DMS79 (cell line): ENCODE results near the gene SENP1.

ENCODE experiments used
- DNase-seq: peaks from one replicate; lab custom pipeline; 2025; lab: John Stamatoyannopoulos, UW

The SENP1 gene

GRCh38 chr12:48036818-48037217 lies 69.1 kb downstream of the SENP1 start:
- no peak for DNase-seq

- DNase-seq: no peak
Measured at GRCh38 chr12:48034835-48035805, 70.8 kb downstream of the SENP1 start.

GRCh38 chr12:48033451-48033850 lies 72.4 kb downstream of the SENP1 start:
- no peak for DNase-seq

GRCh38 chr12:48032597-48032996 lies 73.3 kb downstream of the SENP1 start:
- no peak for DNase-seq

GRCh38 chr12:48031135-48031960 lies 74.5 kb downstream of the SENP1 start:
- no peak for DNase-seq

- no peak for DNase-seq
Measured at GRCh38 chr12:48030173-48030650, 75.7 kb downstream of the SENP1 start.

GRCh38 chr12:48029491-48030172 lies 76.2 kb downstream of the SENP1 start:
- DNase-seq: no peak

- no peak for DNase-seq
Measured at GRCh38 chr12:48028541-48029431, 77.1 kb downstream of the SENP1 start.

GRCh38 chr12:48027183-48028002 lies 78.5 kb downstream of the SENP1 start:
- no peak for DNase-seq

GRCh38 chr12:48026060-48026827 lies 79.6 kb downstream of the SENP1 start:
- no peak for DNase-seq

GRCh38 chr12:48025281-48025680 lies 80.6 kb downstream of the SENP1 start:
- DNase-seq: no peak

- no peak for DNase-seq
Measured at GRCh38 chr12:48024735-48025134, 81.1 kb downstream of the SENP1 start.

GRCh38 chr12:48023386-48023785 lies 82.5 kb downstream of the SENP1 start:
- DNase-seq: no peak

GRCh38 chr12:48022676-48023385 lies 83.0 kb downstream of the SENP1 start:
- DNase-seq: no peak

- no peak for DNase-seq
Measured at GRCh38 chr12:48022180-48022521, 83.7 kb downstream of the SENP1 start.

- DNase-seq: peak; percentile 94
Measured at GRCh38 chr12:48021485-48022179, 84.2 kb downstream of the SENP1 start.

GRCh38 chr12:48019639-48020265 lies 86.1 kb downstream of the SENP1 start:
- DNase-seq: no peak

- no peak for DNase-seq
Measured at GRCh38 chr12:48018618-48018995, 87.3 kb downstream of the SENP1 start.
